ENCODE measurements around the gene CHRND. TPM values are rescaled to one million over a fixed set of nuclear protein-coding genes. Genes with fewer than 3 reads are reported as not detected.

The CHRND gene
- total and polyA plus RNA-seq, 2 of the 8 experiments (the other 6 are each of a cell fraction or from before 2014, with no cell fraction given) = 0.24 TPM; not detected in 1

- no peak overlapping the region for H2AK5ac ChIP-seq (ENCODE audit: low read depth, low read length)
Observed at GRCh38 chr2:232575404-232575746, 49.4 kb downstream of the CHRND start.

More at GRCh38 chr2:232575404-232575746, 49.4 kb downstream of the CHRND start:
- no peaks in the 10 kb centered on the region for H3K23me2 ChIP-seq (ENCODE audit: low read depth, low read length)
- no peak overlapping the region for H4K91ac ChIP-seq (replicated peaks; ENCODE audit: insufficient read length, low read length)
- no peak for FAIRE-seq
- no peaks in the 10 kb centered on the region for H3K4me1 ChIP-seq (replicated peaks in 1 of 4; ENCODE audit: control insufficient read depth in 3 of 4, insufficient read depth in 4 of 4, low read length in 3 of 4)
- peaks cover 2 to 25% (median 18%) of the 10 kb centered on the region in 4 experiments; a peak in 7 of 8 replicates for H3K36me3 ChIP-seq (ENCODE audit: control insufficient read depth in 2 of 4, insufficient read depth in 4 of 4, low read length in 3 of 4)
- 100% methylated on average over 1 of the region's 1 CpG; no CpG with 5 or more reads in 1 of the 2 experiments for WGBS, 2 experiments (ENCODE audit: extremely low coverage in 1 of 2, insufficient coverage in 1 of 2, insufficient read length in 1 of 2, insufficient replicate concordance in 2 of 2, low coverage in 1 of 2, low lambda C conversion rate in 2 of 2, missing lambda C conversion rate in 1 of 2)
- no peaks in the 10 kb centered on the region for H3K9me3 ChIP-seq (ENCODE audit: insufficient read depth in 2 of 2, low read depth in 1 of 2, low read length in 1 of 2)
- H4K20me1 ChIP-seq (replicated peaks in 1 of 2; ENCODE audit: control insufficient read depth in 1 of 2, insufficient read depth in 2 of 2, low read length in 2 of 2) = no peaks in the 10 kb centered on the region
- no peak for TF ChIP-seq SRF (IDR thresholded peaks at IDR 0.05; ENCODE audit: low read depth, low read length)
- no peak for TF ChIP-seq POLR2AphosphoS5 (IDR thresholded peaks at IDR 0.05; ENCODE audit: low read depth, low read length)
- H3K23ac ChIP-seq (ENCODE audit: insufficient read length) = no peak overlapping the region
- no peak for DNase-seq (ENCODE audit: low read depth in 1 of 2, low spot score in 2 of 2)
- H2BK5ac ChIP-seq (ENCODE audit: low read depth, low read length) = no peak overlapping the region
- H3K4me2 ChIP-seq (ENCODE audit: insufficient read depth in 1 of 2, low read depth in 2 of 2, low read length in 2 of 2) = no peak overlapping the region
- ChIA-PET CTCF (ENCODE audit: partially characterized antibody) (interaction anchor here (0.6 to 1.7 kb wide), 3 partner anchors 12 to 95 kb away, joined by 3 to 6 read pairs (median 3); no protein-coding TSS in a partner anchor), POLR2A (ENCODE audit: partially characterized antibody) (interaction anchor here (0.7 to 0.9 kb wide), 2 partner anchors 12 to 380 kb away, joined by 3 to 4 read pairs; no protein-coding TSS in a partner anchor)
- H3K56ac ChIP-seq (replicated peaks; ENCODE audit: insufficient read length, low read depth, low read length) = no peak overlapping the region
- H3K27ac ChIP-seq (ENCODE audit: low read depth, low read length) = no peak overlapping the region
- no peak overlapping the region for H3K4ac ChIP-seq (replicated peaks; ENCODE audit: insufficient read length, low read depth, low read length)
- H2BK20ac ChIP-seq (ENCODE audit: low read length) = no peak overlapping the region
- H2BK15ac ChIP-seq (ENCODE audit: low read length) = no peak overlapping the region
- no peak overlapping the region for H2AFZ ChIP-seq (ENCODE audit: low read length)
- no peak overlapping the region for H3K9ac ChIP-seq (replicated peaks in 1 of 4; ENCODE audit: extremely low read depth in 1 of 4, low read depth in 3 of 4, low read length in 3 of 4)
- H3K79me1 ChIP-seq (ENCODE audit: low read depth, low read length) = no peaks in the 10 kb centered on the region; the same call in 1 of the 2 replicates
- H2BK12ac ChIP-seq (ENCODE audit: low read depth, low read length) = no peak overlapping the region
- H3K79me2 ChIP-seq (ENCODE audit: control insufficient read depth in 1 of 2, insufficient read depth in 2 of 2, low read length in 2 of 2) = no peaks in the 10 kb centered on the region
- H4K8ac ChIP-seq (ENCODE audit: extremely low read depth, insufficient read depth, low read length) = no peak overlapping the region
- H3K4me3 ChIP-seq (ENCODE audit: extremely low read depth in 1 of 4, insufficient read depth in 2 of 4, low read depth in 3 of 4, low read length in 4 of 4) = no peak overlapping the region
- H3K14ac ChIP-seq (ENCODE audit: insufficient read length) = no peak overlapping the region
- no peak overlapping the region for H2BK120ac ChIP-seq (replicated peaks; ENCODE audit: low read depth, low read length)
- H3K18ac ChIP-seq (ENCODE audit: extremely low read depth, low read length) = no peak overlapping the region
- H4K5ac ChIP-seq (ENCODE audit: insufficient read length, low read depth, low read length) = no peak overlapping the region
- no peaks in the 10 kb centered on the region for H3K27me3 ChIP-seq (replicated peaks in 1 of 4; ENCODE audit: control insufficient read depth in 3 of 4, extremely low read depth in 1 of 4, insufficient read depth in 3 of 4, low read length in 3 of 4)
